SK-N-SH treated with all-trans-retinoic acid at 6 μM for 48 hours (cell line): ENCODE data around the gene LENG1.

Source experiments
- ATAC-seq: fragments of 200-7000 bp; cut with Tn5 transposase; 3 replicates; pipeline ENCODE4 v1.9.1; 2020; ENCODE audit warnings: mild to moderate bottlenecking, moderate library complexity
- ARNTL ChIP-seq: fragments of 450-650 bp; formaldehyde crosslinking; IDR thresholded peaks from 2 replicates; pipeline ENCODE4 v1.5.0; 2020; ENCODE audit warnings: low read depth, mild to moderate bottlenecking, moderate library complexity, borderline replicate concordance
- BACH2 ChIP-seq: fragments of 250-450 bp; sonication (Bioruptor Pico); IDR thresholded peaks from 2 replicates; pipeline ENCODE4 v1.9.0; 2021; ENCODE audit warnings: mild to moderate bottlenecking, borderline replicate concordance
- CREB5 ChIP-seq: fragments of 250-450 bp; sonication (Bioruptor Pico); IDR thresholded peaks from 2 replicates; pipeline ENCODE4 v1.5.1; 2020; ENCODE audit warnings: low read depth, mild to moderate bottlenecking, moderate library complexity
- CSDC2 ChIP-seq: fragments of 250-450 bp; sonication (Bioruptor Pico); IDR thresholded peaks from 2 replicates; pipeline ENCODE4 v1.5.0; 2020; ENCODE audit warnings: mild to moderate bottlenecking, moderate library complexity
- ESRRG ChIP-seq: fragments of 250-450 bp; sonication (Bioruptor Pico); IDR thresholded peaks from 2 replicates; pipeline ENCODE4 v1.6.1; 2021; ENCODE audit warnings: mild to moderate bottlenecking
- GLIS3 ChIP-seq: fragments of 250-450 bp; sonication (Bioruptor Pico); IDR thresholded peaks from 2 replicates; pipeline ENCODE4 v1.5.0; 2020; ENCODE audit warnings: mild to moderate bottlenecking, moderate library complexity
- ISL1 ChIP-seq: fragments of 250-450 bp; sonication (Bioruptor Pico); IDR thresholded peaks from 2 replicates; pipeline ENCODE4 v2.1.2; 2022; ENCODE audit warnings: mild to moderate bottlenecking, moderate library complexity
- OSR1 ChIP-seq: fragments of 250-450 bp; sonication (Bioruptor Pico); IDR thresholded peaks from 2 replicates; pipeline ENCODE4 v1.8.0; 2022; ENCODE audit warnings: moderate library complexity, mild to moderate bottlenecking, inconsistent platforms
- PPARA ChIP-seq: fragments of 250-450 bp; sonication (Bioruptor Pico); IDR thresholded peaks from 2 replicates; pipeline ENCODE4 v1.5.0; 2020; ENCODE audit warnings: mild to moderate bottlenecking, borderline replicate concordance
- RARB ChIP-seq: fragments of 250-450 bp; sonication (Bioruptor Pico); IDR thresholded peaks from 2 replicates; pipeline ENCODE4 v1.8.0; 2021; ENCODE audit warnings: mild to moderate bottlenecking, moderate library complexity
- SNAI2 ChIP-seq: fragments of 250-450 bp; sonication (Bioruptor Pico); IDR thresholded peaks from 2 replicates; pipeline ENCODE4 v1.5.0; 2020; ENCODE audit warnings: mild to moderate bottlenecking, moderate library complexity
- TOX ChIP-seq: fragments of 250-450 bp; sonication (Bioruptor Pico); IDR thresholded peaks from 2 replicates; pipeline ENCODE4 v1.8.0; 2021; ENCODE audit warnings: mild to moderate bottlenecking, moderate library complexity, borderline replicate concordance
- ZC3H10 ChIP-seq: fragments of 250-450 bp; sonication (Bioruptor Pico); IDR thresholded peaks from 2 replicates; pipeline ENCODE4 v1.5.1; 2021; ENCODE audit warnings: mild to moderate bottlenecking, moderate library complexity
- ZFP30 ChIP-seq: fragments of 450-650 bp; formaldehyde crosslinking; IDR thresholded peaks from 2 replicates; pipeline ENCODE4 v1.5.0; 2022; ENCODE audit warnings: mild to moderate bottlenecking, moderate library complexity
- ZNF565 ChIP-seq: fragments of 450-650 bp; formaldehyde crosslinking; conservative IDR thresholded peaks from 2 replicates; pipeline ENCODE4 v1.5.0; 2020; ENCODE audit warnings: low read depth, mild to moderate bottlenecking, moderate library complexity
- ZNF70 ChIP-seq: fragments of 450-650 bp; formaldehyde crosslinking; IDR thresholded peaks from 2 replicates; pipeline ENCODE4 v1.5.0; 2020; ENCODE audit warnings: mild to moderate bottlenecking, moderate library complexity
- ZNF8 ChIP-seq: fragments of 450-650 bp; formaldehyde crosslinking; IDR thresholded peaks from 2 replicates; pipeline ENCODE4 v1.5.0; 2020; ENCODE audit warnings: mild to moderate bottlenecking, moderate library complexity
- TF ChIP-seq, protein P1 (sequence below): fragments of 250-450 bp; sonication (Bioruptor Pico); IDR thresholded peaks from 2 replicates; pipeline ENCODE4 v1.8.0; 2021; ENCODE audit warnings: low read depth, mild to moderate bottlenecking, moderate library complexity, borderline replicate concordance
- TF ChIP-seq, protein P2 (sequence below): fragments of 250-450 bp; sonication (Bioruptor Pico); IDR thresholded peaks from 2 replicates; pipeline ENCODE4 v1.5.0; 2020; ENCODE audit warnings: mild to moderate bottlenecking, moderate library complexity
- TF ChIP-seq, protein P3 (sequence below): fragments of 250-450 bp; sonication (Bioruptor Pico); IDR thresholded peaks from 2 replicates; pipeline ENCODE4 v1.5.1; 2021; ENCODE audit warnings: mild to moderate bottlenecking, moderate library complexity

Gene LENG1

DNA sequence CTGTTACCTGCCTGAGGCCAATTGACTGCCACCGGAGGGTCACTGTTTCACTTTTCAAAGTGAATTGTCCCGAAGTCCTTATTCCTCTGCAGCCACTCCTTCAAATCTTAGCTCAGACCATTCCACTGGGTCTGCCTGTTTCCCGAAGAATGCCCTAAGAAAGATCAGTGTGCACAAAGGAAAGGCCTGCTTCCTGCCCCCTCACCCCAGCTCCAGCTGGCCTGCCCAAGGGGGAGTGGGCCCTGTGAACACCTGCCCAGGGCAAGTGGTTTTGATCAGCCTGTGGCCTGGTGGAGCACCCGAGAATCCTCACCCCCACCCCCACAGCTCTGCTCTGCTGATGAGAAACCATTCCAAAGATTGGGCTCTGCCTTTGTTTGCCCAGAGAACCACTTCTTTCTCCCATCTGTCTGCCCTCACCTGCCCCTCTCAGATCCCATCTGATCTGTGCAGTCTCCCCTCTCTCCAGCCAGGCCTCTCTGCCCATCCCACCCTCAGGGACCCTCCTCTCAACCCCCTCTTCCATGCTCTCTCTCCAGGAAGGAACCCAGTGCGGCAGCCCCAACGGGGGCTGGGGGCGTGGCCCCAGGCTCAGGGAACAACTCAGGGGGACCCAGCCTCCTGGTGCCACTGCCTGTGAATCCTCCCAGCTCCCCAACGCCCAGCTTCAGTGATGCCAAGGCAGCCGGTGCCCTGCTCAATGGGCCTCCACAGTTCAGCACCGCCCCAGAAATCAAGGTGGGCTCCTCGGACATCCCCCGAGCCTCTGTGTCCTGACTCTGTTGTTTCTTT is 10.3 kb downstream of the LENG1 start:
- TF ChIP-seq ISL1 (no peak), ARNTL (CRISPR knock-in tag) (no peak), PPARA (CRISPR knock-in tag) (no peak), ESRRG (CRISPR knock-in tag) (no peak), ZFP30 (CRISPR knock-in tag) (no peak), BACH2 (no peak), ZC3H10 (no peak), CREB5 (CRISPR knock-in tag) (no peak), SNAI2 (CRISPR knock-in tag) (no peak), ZNF70 (CRISPR knock-in tag) (no peak), RARB (CRISPR knock-in tag) (no peak), OSR1 (no peak), GLIS3 (no peak), ZNF565 (CRISPR knock-in tag) (no peak), CSDC2 (no peak)
- TF ChIP-seq, protein P1, sequence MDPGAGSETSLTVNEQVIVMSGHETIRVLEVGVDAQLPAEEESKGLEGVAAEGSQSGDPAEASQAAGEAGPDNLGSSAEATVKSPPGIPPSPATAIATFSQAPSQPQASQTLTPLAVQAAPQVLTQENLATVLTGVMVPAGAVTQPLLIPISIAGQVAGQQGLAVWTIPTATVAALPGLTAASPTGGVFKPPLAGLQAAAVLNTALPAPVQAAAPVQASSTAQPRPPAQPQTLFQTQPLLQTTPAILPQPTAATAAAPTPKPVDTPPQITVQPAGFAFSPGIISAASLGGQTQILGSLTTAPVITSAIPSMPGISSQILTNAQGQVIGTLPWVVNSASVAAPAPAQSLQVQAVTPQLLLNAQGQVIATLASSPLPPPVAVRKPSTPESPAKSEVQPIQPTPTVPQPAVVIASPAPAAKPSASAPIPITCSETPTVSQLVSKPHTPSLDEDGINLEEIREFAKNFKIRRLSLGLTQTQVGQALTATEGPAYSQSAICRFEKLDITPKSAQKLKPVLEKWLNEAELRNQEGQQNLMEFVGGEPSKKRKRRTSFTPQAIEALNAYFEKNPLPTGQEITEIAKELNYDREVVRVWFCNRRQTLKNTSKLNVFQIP (CRISPR knock-in tag) = no peak
- TF ChIP-seq, protein P2, sequence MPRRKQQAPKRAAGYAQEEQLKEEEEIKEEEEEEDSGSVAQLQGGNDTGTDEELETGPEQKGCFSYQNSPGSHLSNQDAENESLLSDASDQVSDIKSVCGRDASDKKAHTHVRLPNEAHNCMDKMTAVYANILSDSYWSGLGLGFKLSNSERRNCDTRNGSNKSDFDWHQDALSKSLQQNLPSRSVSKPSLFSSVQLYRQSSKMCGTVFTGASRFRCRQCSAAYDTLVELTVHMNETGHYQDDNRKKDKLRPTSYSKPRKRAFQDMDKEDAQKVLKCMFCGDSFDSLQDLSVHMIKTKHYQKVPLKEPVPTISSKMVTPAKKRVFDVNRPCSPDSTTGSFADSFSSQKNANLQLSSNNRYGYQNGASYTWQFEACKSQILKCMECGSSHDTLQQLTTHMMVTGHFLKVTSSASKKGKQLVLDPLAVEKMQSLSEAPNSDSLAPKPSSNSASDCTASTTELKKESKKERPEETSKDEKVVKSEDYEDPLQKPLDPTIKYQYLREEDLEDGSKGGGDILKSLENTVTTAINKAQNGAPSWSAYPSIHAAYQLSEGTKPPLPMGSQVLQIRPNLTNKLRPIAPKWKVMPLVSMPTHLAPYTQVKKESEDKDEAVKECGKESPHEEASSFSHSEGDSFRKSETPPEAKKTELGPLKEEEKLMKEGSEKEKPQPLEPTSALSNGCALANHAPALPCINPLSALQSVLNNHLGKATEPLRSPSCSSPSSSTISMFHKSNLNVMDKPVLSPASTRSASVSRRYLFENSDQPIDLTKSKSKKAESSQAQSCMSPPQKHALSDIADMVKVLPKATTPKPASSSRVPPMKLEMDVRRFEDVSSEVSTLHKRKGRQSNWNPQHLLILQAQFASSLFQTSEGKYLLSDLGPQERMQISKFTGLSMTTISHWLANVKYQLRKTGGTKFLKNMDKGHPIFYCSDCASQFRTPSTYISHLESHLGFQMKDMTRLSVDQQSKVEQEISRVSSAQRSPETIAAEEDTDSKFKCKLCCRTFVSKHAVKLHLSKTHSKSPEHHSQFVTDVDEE (CRISPR knock-in tag) = no peak
- TF ChIP-seq, protein P3, sequence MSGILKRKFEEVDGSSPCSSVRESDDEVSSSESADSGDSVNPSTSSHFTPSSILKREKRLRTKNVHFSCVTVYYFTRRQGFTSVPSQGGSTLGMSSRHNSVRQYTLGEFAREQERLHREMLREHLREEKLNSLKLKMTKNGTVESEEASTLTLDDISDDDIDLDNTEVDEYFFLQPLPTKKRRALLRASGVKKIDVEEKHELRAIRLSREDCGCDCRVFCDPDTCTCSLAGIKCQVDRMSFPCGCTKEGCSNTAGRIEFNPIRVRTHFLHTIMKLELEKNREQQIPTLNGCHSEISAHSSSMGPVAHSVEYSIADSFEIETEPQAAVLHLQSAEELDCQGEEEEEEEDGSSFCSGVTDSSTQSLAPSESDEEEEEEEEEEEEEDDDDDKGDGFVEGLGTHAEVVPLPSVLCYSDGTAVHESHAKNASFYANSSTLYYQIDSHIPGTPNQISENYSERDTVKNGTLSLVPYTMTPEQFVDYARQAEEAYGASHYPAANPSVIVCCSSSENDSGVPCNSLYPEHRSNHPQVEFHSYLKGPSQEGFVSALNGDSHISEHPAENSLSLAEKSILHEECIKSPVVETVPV (CRISPR knock-in tag) = no peak
- no peak for ATAC-seq

GRCh38 chr19:54148158-54148557 is 11.4 kb downstream of the LENG1 start:
- no peak for ATAC-seq
- TF ChIP-seq PPARA (CRISPR knock-in tag) (no peak), RARB (CRISPR knock-in tag) (no peak)

- ATAC-seq = no peak
Observed at GRCh38 chr19:54147676-54148075, 11.8 kb downstream of the LENG1 start.

More at GRCh38 chr19:54147676-54148075, 11.8 kb downstream of the LENG1 start:
- no peak for TF ChIP-seq CREB5 (CRISPR knock-in tag)
- TF ChIP-seq, protein P3 (CRISPR knock-in tag) = no peak
- TF ChIP-seq TOX = no peak
- no peak for TF ChIP-seq GLIS3
- TF ChIP-seq SNAI2 (CRISPR knock-in tag) = no peak
- no peak for TF ChIP-seq ZNF8
